ENCODE results near the gene KIF3C.

GRCh38 chr2:25936889-25937545 is 45.3 kb downstream of the KIF3C start:
- TF ChIP-seq POLR2AphosphoS5 (IDR thresholded peaks at IDR 0.05) (peak in 1 of 2 donors; percentile 12), CTCF (IDR thresholded peaks at IDR 0.05) (no peak)
